ENCODE measurements around the gene RAB21. TPM values are rescaled to one million over a fixed set of nuclear protein-coding genes. Genes with fewer than 3 reads are reported as not detected.
A peak's percentile ranks its signal among the peaks of the same experiment; 100 is the strongest.

RAB21 gene
- total and polyA plus RNA-seq, 2 donors (not counting 1 experiment from before 2014, with no cell fraction given), result 11.4 to 27.4 TPM

GRCh38 chr12:71744522-71745300, 10.0 kb upstream of the RAB21 start:
- TF ChIP-seq CTCF (conservative IDR thresholded peaks at IDR 0.05 in 1 of 2, IDR thresholded peaks at IDR 0.05 in 1 of 2; ENCODE audit: low read depth in 1 of 2, low read length in 2 of 2), result no peak
- TF ChIP-seq EZH2 (IDR thresholded peaks at IDR 0.05; ENCODE audit: low read length, missing control alignments), result no peak
- Histone ChIP-seq H3K27ac (ENCODE audit: insufficient read depth, low read length) (no peak overlapping the region), H3K36me3 (ENCODE audit: control insufficient read depth, insufficient read depth, low read length) (no peaks in the 10 kb centered on the region), H3K9me3 (ENCODE audit: control insufficient read depth, insufficient read depth, low read depth, low read length) (no peaks in the 10 kb centered on the region), H3K9ac (ENCODE audit: insufficient read depth, low read length) (no peak overlapping the region), H2AFZ (ENCODE audit: low read length) (no peak overlapping the region), H3K4me3 (replicated peaks in 1 of 4; ENCODE audit: control extremely low read depth in 1 of 4, insufficient read depth in 1 of 4, low read depth in 3 of 4, low read length in 4 of 4) (no peak overlapping the region), H3K27me3 (ENCODE audit: control insufficient read depth, insufficient read depth, low read length) (peaks cover 6% of the 10 kb centered on the region), H3K4me1 (ENCODE audit: control insufficient read depth, extremely low read depth, insufficient read depth, low read length) (no peaks in the 10 kb centered on the region), H4K20me1 (ENCODE audit: control insufficient read depth, extremely low read depth, insufficient read depth, low read length) (no peaks in the 10 kb centered on the region), H3K79me2 (ENCODE audit: control insufficient read depth, insufficient read depth, low read length) (no peaks in the 10 kb centered on the region), H3K4me2 (ENCODE audit: extremely low read depth, insufficient read depth, low read length) (no peak overlapping the region)
- no peak for DNase-seq (ENCODE audit: low read depth in 2 of 2)

GRCh38 chr12:71746974-71747611, 7.6 kb upstream of the RAB21 start:
- H3K9ac ChIP-seq (ENCODE audit: insufficient read depth, low read length), result no peak overlapping the region
- DNase-seq (ENCODE audit: low read depth in 2 of 2), result peak; percentile 59 to 78
- no peaks in the 10 kb centered on the region for H4K20me1 ChIP-seq (ENCODE audit: control insufficient read depth, extremely low read depth, insufficient read depth, low read length)
- no peak overlapping the region for H3K4me2 ChIP-seq (ENCODE audit: extremely low read depth, insufficient read depth, low read length)
- peaks cover 6% of the 10 kb centered on the region for H3K27me3 ChIP-seq (ENCODE audit: control insufficient read depth, insufficient read depth, low read length)
- no peak overlapping the region for H3K4me3 ChIP-seq (replicated peaks in 1 of 4; ENCODE audit: control extremely low read depth in 1 of 4, insufficient read depth in 1 of 4, low read depth in 3 of 4, low read length in 4 of 4)
- no peaks in the 10 kb centered on the region for H3K36me3 ChIP-seq (ENCODE audit: control insufficient read depth, insufficient read depth, low read length)
- no peaks in the 10 kb centered on the region for H3K9me3 ChIP-seq (ENCODE audit: control insufficient read depth, insufficient read depth, low read depth, low read length)
- TF ChIP-seq EZH2 (IDR thresholded peaks at IDR 0.05; ENCODE audit: low read length, missing control alignments) (no peak), CTCF (conservative IDR thresholded peaks at IDR 0.05 in 1 of 2, IDR thresholded peaks at IDR 0.05 in 1 of 2; ENCODE audit: low read depth in 1 of 2, low read length in 2 of 2) (peak; percentile 73 to 79)
- H2AFZ ChIP-seq (ENCODE audit: low read length), result peak overlapping the region; percentile 10
- H3K4me1 ChIP-seq (ENCODE audit: control insufficient read depth, extremely low read depth, insufficient read depth, low read length), result no peaks in the 10 kb centered on the region
- H3K27ac ChIP-seq (ENCODE audit: insufficient read depth, low read length), result no peak overlapping the region
- H3K79me2 ChIP-seq (ENCODE audit: control insufficient read depth, insufficient read depth, low read length), result no peaks in the 10 kb centered on the region

- DNase-seq (ENCODE audit: low read depth in 2 of 2), result no peak
- no peak overlapping the region for H3K27ac ChIP-seq (ENCODE audit: insufficient read depth, low read length)
- no peaks in the 10 kb centered on the region for H3K79me2 ChIP-seq (ENCODE audit: control insufficient read depth, insufficient read depth, low read length)
- no peaks in the 10 kb centered on the region for H3K9me3 ChIP-seq (ENCODE audit: control insufficient read depth, insufficient read depth, low read depth, low read length)
- H3K36me3 ChIP-seq (ENCODE audit: control insufficient read depth, insufficient read depth, low read length), result no peaks in the 10 kb centered on the region
- H3K4me1 ChIP-seq (ENCODE audit: control insufficient read depth, extremely low read depth, insufficient read depth, low read length), result no peaks in the 10 kb centered on the region
- H3K27me3 ChIP-seq (ENCODE audit: control insufficient read depth, insufficient read depth, low read length), result peaks cover 6% of the 10 kb centered on the region
- no peak overlapping the region for H3K9ac ChIP-seq (ENCODE audit: insufficient read depth, low read length)
- H3K4me3 ChIP-seq (replicated peaks in 1 of 4; ENCODE audit: control extremely low read depth in 1 of 4, insufficient read depth in 1 of 4, low read depth in 3 of 4, low read length in 4 of 4), result no peak overlapping the region
- no peak for TF ChIP-seq EZH2 (IDR thresholded peaks at IDR 0.05; ENCODE audit: low read length, missing control alignments)
- no peak for TF ChIP-seq CTCF (conservative IDR thresholded peaks at IDR 0.05 in 1 of 2, IDR thresholded peaks at IDR 0.05 in 1 of 2; ENCODE audit: low read depth in 1 of 2, low read length in 2 of 2)
- H3K4me2 ChIP-seq (ENCODE audit: extremely low read depth, insufficient read depth, low read length), result no peak overlapping the region
- H4K20me1 ChIP-seq (ENCODE audit: control insufficient read depth, extremely low read depth, insufficient read depth, low read length), result no peaks in the 10 kb centered on the region
- no peak overlapping the region for H2AFZ ChIP-seq (ENCODE audit: low read length)
Measured at GRCh38 chr12:71748081-71748850, 6.4 kb upstream of the RAB21 start.

All from fibroblast of lung (primary cell).